Stomach smooth muscle (tissue), 2 donors: Measurements from ENCODE around the gene SLC25A39.
"Not testable (repeated sequence)": the region's sequence is repeated elsewhere in the genome, so short reads cannot be mapped to it uniquely, and the experiment has no call there.

Experiments
- H3K27ac ChIP-seq: one replicate; pipeline ENCODE4 v1.7.0; 2013; ENCODE audit warnings: mild to moderate bottlenecking, low read length, inconsistent platforms
- H3K27me3 ChIP-seq, 2 donors: one replicate each; pipeline ENCODE4 v1.7.0; 2013; ENCODE audit warnings: low read length in 2 of 2; ENCODE audit not compliant: insufficient read depth in 2 of 2, control insufficient read depth in 1 of 2
- H3K36me3 ChIP-seq, 2 donors: one replicate each; pipeline ENCODE4 v1.7.0; 2013; ENCODE audit warnings: low read length in 2 of 2; ENCODE audit not compliant: control insufficient read depth in 2 of 2, insufficient read depth in 2 of 2
- H3K4me1 ChIP-seq: one replicate; pipeline ENCODE4 v1.7.0; 2013; ENCODE audit warnings: low read length; ENCODE audit not compliant: control insufficient read depth, insufficient read depth
- H3K4me3 ChIP-seq, 2 donors: one replicate each; pipeline ENCODE4 v1.7.0; 2013; ENCODE audit warnings: low read length in 2 of 2
- H3K9ac ChIP-seq, 2 donors: one replicate each; pipeline ENCODE4 v1.7.0; 2013; ENCODE audit warnings: low read length in 2 of 2, mild to moderate bottlenecking in 1 of 2
- H3K9me3 ChIP-seq, 2 donors: one replicate each; pipeline ENCODE4 v1.7.0; 2013; ENCODE audit warnings: low read length in 2 of 2; ENCODE audit not compliant: control insufficient read depth in 2 of 2
- donor health status: healthy.
- donor health status: Pancreatic carcinoma.

The SLC25A39 gene

GRCh38 chr17:44333371-44333770 lies 8.7 kb upstream of the SLC25A39 start:
- Histone ChIP-seq H3K4me3 (no peak overlapping the region), H3K9me3 (no peaks in the 10 kb centered on the region), H3K27ac (no peak overlapping the region), H3K9ac (no peak overlapping the region), H3K27me3 (no peaks in the 10 kb centered on the region), H3K36me3 (no peaks in the 10 kb centered on the region), H3K4me1 (peaks cover 6% of the 10 kb centered on the region)

GRCh38 chr17:44331249-44331760 lies 6.7 kb upstream of the SLC25A39 start:
- H3K9ac ChIP-seq, result peak overlapping the region in 1 of 2 donors; percentile 5
- H3K4me1 ChIP-seq, result peaks cover 7% of the 10 kb centered on the region
- no peaks in the 10 kb centered on the region for H3K9me3 ChIP-seq
- H3K27me3 ChIP-seq, result no peaks in the 10 kb centered on the region
- H3K4me3 ChIP-seq, result no peak overlapping the region
- H3K27ac ChIP-seq, result peak overlapping the region; percentile 6
- no peaks in the 10 kb centered on the region for H3K36me3 ChIP-seq

- H3K27ac ChIP-seq, H3K36me3 ChIP-seq, H3K9me3 ChIP-seq, H3K9ac ChIP-seq, H3K4me3 ChIP-seq, H3K27me3 ChIP-seq: not testable (repeated sequence)
- H3K4me1 ChIP-seq, result peaks cover 14% of the 10 kb centered on the region
Measured at GRCh38 chr17:44330263-44330662, 5.6 kb upstream of the SLC25A39 start.

GRCh38 chr17:44329516-44329915 lies 4.9 kb upstream of the SLC25A39 start:
- not testable (repeated sequence) for H3K9ac ChIP-seq, H3K27ac ChIP-seq, H3K36me3 ChIP-seq, H3K27me3 ChIP-seq, H3K4me3 ChIP-seq, H3K9me3 ChIP-seq
- H3K4me1 ChIP-seq, result peaks cover 16% of the 10 kb centered on the region

- Histone ChIP-seq H3K27me3 (no peaks in the 10 kb centered on the region), H3K4me3 (no peak overlapping the region), H3K4me1 (peaks cover 26% of the 10 kb centered on the region), H3K9me3 (no peaks in the 10 kb centered on the region), H3K36me3 (no peaks in the 10 kb centered on the region), H3K27ac (no peak overlapping the region), H3K9ac (no peak overlapping the region)
Measured at GRCh38 chr17:44327715-44328449, 3.3 kb upstream of the SLC25A39 start.

- peaks cover 26% of the 10 kb centered on the region for H3K4me1 ChIP-seq
- H3K36me3 ChIP-seq, result peaks cover 0 to 3% of the 10 kb centered on the region in 2 donors
- H3K4me3 ChIP-seq, result peak overlapping the region; percentile 38 to 64
- H3K27ac ChIP-seq, result no peak overlapping the region
- no peaks in the 10 kb centered on the region for H3K9me3 ChIP-seq
- H3K27me3 ChIP-seq, result no peaks in the 10 kb centered on the region
- H3K9ac ChIP-seq, result peak overlapping the region in 1 of 2 donors; percentile 42
Measured at GRCh38 chr17:44326861-44327444, 2.3 kb upstream of the SLC25A39 start.

- Histone ChIP-seq H3K4me3 (peak overlapping the region; percentile 86 to 89), H3K27me3 (no peaks in the 10 kb centered on the region), H3K4me1 (peaks cover 20% of the 10 kb centered on the region), H3K36me3 (peaks cover 19 to 20% of the 10 kb centered on the region in 2 donors), H3K9ac (peak overlapping the region; percentile 74 to 88), H3K27ac (peak overlapping the region; percentile 94), H3K9me3 (no peaks in the 10 kb centered on the region)
Measured at GRCh38 chr17:44324092-44324570, 492 bp downstream of the SLC25A39 start.

- no peaks in the 10 kb centered on the region for H3K27me3 ChIP-seq
- peak overlapping the region; percentile 86 to 89 for H3K4me3 ChIP-seq
- H3K9ac ChIP-seq, result peak overlapping the region; percentile 74 to 88
- peaks cover 20% of the 10 kb centered on the region for H3K4me1 ChIP-seq
- H3K9me3 ChIP-seq, result no peaks in the 10 kb centered on the region
- H3K27ac ChIP-seq, result no peak overlapping the region
- H3K36me3 ChIP-seq, result peaks cover 19 to 20% of the 10 kb centered on the region in 2 donors
Measured at GRCh38 chr17:44323359-44324091, 1.1 kb downstream of the SLC25A39 start.

GRCh38 chr17:44322236-44322895 lies 2.3 kb downstream of the SLC25A39 start:
- peaks cover 20% of the 10 kb centered on the region for H3K4me1 ChIP-seq
- peaks cover 0 to under 1% of the 10 kb centered on the region in 2 donors for H3K9me3 ChIP-seq
- H3K9ac ChIP-seq, result no peak overlapping the region
- peaks cover 19 to 20% of the 10 kb centered on the region in 2 donors for H3K36me3 ChIP-seq
- peaks cover 4 to 5% of the 10 kb centered on the region in 2 donors for H3K27me3 ChIP-seq
- H3K27ac ChIP-seq, result no peak overlapping the region
- no peak overlapping the region for H3K4me3 ChIP-seq
